ENCODE data around the gene TUBGCP6.
A peak's percentile ranks its signal among the peaks of the same experiment; 100 is the strongest.

Gene TUBGCP6

DNA sequence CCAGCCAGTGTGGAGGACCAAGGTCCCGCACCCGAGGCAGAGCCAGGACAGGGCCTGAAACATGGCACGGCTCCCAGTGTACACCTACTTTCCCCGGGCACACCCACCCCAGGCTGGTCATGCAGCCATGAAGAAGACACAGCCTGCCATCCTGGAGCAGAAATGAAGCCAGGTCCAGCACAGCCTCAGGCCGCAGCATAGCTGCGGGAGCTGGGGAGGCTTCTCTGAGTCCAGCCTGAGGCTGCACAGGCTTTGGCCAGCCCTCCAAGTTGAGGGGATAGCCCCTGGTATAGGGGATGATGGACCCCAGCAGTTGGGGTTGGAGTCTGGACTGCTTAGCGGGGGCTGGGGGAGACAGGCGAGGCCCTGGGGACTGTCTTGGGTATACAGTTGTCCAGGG lies 9.1 kb upstream of the TUBGCP6 start:
- Histone ChIP-seq H3K4me1 (ENCODE audit: control insufficient read depth, insufficient read depth, low read length) (peaks cover 13% of the 10 kb centered on the region), H3K9ac (ENCODE audit: low read length) (no peak overlapping the region), H3K36me3 (ENCODE audit: control insufficient read depth, insufficient read depth, low read length, severe bottlenecking) (no peaks in the 10 kb centered on the region), H3K27me3 (replicated peaks; ENCODE audit: control insufficient read depth, insufficient read depth, low read length) (no peaks in the 10 kb centered on the region), H3K4me3 (ENCODE audit: low read length) (no peak overlapping the region), H3K9me3 (ENCODE audit: control insufficient read depth, low read length) (no peaks in the 10 kb centered on the region)
- DNase-seq (ENCODE audit: low read depth) = no peak

DNA sequence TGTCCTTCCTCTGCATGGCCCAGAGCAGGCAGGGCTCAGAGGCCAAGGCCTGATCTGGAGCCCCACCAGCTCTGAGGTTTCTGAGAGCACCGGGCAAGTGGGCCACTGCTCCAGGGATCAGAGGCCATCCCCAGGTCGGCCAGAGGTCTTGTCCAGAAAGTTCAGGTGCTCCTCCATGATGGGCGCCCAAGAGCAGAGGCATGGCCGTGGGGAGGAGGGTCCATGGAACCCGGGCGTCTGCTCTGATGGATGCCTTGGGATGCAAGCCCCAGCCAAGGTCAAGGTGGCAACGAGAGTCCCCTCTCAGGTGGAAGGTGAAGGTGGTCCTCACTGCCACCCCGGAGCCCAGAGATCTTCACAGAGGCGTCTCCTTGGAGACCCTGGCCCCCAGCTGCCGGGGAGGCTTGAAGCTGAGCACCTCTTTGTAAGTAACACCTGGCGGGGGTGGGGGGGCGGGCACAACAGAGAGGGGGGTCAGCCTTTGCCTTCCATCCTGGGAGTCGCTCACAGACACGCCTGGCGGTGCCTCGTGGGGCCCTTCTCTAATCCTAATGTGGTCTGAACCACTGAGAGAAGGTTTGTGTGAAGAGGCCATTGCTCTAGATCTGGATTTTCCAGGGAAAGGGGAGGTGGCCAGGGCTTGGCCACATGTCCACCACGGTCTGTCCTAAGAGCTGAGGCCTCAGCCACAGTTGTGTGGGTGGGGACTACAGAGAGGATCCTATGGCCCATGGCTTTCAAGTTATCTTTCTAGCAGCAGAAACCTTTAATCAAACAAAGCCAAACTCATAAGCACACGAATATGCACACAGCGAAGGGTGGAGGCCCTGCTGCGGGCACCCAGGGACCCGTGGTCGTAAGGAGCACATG lies 8.5 kb upstream of the TUBGCP6 start:
- H3K4me1 ChIP-seq (ENCODE audit: control insufficient read depth, insufficient read depth, low read length) = peaks cover 13% of the 10 kb centered on the region

DNA sequence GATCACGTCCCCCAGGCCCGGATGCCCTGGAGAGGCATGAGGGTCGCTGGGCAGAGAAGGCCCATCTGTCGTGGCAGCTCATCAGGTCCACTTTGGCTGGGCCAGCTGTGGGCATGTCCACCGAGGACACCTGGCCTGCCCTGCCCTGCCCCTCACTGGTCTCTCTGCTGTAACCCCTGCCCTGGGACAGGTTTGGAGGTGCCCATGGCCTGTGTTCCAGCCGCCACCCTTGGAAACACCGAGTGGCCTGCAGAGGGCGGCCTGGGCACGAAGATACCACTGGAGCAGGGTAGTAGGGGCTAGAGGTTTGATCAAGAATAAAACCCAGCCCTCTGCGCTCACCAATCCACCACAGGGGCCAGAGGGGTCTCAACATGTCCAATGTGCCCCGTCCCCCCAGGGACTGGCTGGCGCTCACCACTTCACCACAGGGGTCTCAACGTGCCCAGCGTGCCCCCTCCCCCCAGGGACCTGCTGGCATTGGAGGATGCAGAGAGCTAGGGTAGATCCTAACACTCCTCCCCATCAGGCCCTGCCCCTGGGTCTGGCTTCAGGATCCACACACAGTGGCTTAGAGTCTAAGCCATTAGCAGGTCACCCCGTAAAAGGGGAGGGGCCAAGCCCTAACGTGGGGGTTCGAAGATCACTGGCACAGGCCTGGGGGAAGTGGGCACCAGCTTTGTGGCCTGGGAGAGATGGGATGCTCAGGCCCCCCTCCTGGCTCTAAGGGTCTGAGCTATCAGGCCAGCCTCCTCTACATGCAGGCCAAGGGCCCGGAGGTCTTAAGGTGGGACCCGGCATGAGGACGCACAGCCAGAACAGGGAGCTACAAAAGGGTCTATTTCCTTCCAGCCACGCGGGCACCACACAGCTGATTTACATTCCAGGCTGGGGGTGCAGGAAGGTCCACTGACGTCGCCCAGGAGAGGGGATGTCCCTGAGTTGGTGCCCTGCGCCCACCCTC lies 7.5 kb upstream of the TUBGCP6 start:
- Histone ChIP-seq H3K27me3 (replicated peaks; ENCODE audit: control insufficient read depth, insufficient read depth, low read length) (no peaks in the 10 kb centered on the region), H3K9ac (ENCODE audit: low read length) (no peak overlapping the region), H3K4me3 (ENCODE audit: low read length) (no peak overlapping the region), H3K9me3 (ENCODE audit: control insufficient read depth, low read length) (no peaks in the 10 kb centered on the region), H3K36me3 (ENCODE audit: control insufficient read depth, insufficient read depth, low read length, severe bottlenecking) (peaks cover 2% of the 10 kb centered on the region), H3K4me1 (ENCODE audit: control insufficient read depth, insufficient read depth, low read length) (peaks cover 13% of the 10 kb centered on the region)
- DNase-seq (ENCODE audit: low read depth) = peak; percentile 86

More for the DNA sequence above, 8.5 kb upstream of the TUBGCP6 start:
- no peaks in the 10 kb centered on the region for H3K9me3 ChIP-seq (ENCODE audit: control insufficient read depth, low read length)
- H3K9ac ChIP-seq (ENCODE audit: low read length) = no peak overlapping the region
- no peak for DNase-seq (ENCODE audit: low read depth)
- H3K4me3 ChIP-seq (ENCODE audit: low read length) = no peak overlapping the region
- no peaks in the 10 kb centered on the region for H3K36me3 ChIP-seq (ENCODE audit: control insufficient read depth, insufficient read depth, low read length, severe bottlenecking)
- no peaks in the 10 kb centered on the region for H3K27me3 ChIP-seq (replicated peaks; ENCODE audit: control insufficient read depth, insufficient read depth, low read length)

DNA sequence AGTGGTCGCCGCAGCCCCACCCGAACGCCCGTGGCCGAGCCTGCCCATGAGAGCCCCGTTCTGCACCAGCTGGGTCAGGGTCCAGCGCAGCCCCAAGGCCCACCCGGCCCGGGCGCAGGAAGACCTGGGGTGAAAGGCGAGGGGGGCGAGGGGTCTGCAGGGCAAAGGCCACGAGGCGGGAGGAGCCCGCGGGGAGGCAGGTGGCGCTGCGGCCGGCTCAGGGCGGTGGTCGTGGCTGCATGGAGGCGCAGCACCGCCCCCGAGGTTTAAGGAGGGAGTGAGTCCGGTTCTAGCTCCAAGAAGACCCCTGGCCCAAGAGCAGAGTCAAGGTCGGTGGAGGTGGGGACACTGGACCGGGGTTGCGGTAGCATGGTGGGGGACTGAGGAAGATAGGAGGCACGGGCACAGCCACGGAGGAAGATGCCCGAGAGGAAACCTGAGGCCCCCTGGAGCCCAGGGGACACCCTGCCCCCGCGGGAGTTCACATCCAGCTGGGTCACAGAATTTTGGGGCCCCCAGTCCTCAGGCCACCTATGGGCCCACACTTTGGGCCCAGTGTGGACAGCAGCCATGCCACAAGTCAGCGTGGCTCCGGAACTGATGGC lies 6.8 kb upstream of the TUBGCP6 start:
- no peak for DNase-seq (ENCODE audit: low read depth)

DNA sequence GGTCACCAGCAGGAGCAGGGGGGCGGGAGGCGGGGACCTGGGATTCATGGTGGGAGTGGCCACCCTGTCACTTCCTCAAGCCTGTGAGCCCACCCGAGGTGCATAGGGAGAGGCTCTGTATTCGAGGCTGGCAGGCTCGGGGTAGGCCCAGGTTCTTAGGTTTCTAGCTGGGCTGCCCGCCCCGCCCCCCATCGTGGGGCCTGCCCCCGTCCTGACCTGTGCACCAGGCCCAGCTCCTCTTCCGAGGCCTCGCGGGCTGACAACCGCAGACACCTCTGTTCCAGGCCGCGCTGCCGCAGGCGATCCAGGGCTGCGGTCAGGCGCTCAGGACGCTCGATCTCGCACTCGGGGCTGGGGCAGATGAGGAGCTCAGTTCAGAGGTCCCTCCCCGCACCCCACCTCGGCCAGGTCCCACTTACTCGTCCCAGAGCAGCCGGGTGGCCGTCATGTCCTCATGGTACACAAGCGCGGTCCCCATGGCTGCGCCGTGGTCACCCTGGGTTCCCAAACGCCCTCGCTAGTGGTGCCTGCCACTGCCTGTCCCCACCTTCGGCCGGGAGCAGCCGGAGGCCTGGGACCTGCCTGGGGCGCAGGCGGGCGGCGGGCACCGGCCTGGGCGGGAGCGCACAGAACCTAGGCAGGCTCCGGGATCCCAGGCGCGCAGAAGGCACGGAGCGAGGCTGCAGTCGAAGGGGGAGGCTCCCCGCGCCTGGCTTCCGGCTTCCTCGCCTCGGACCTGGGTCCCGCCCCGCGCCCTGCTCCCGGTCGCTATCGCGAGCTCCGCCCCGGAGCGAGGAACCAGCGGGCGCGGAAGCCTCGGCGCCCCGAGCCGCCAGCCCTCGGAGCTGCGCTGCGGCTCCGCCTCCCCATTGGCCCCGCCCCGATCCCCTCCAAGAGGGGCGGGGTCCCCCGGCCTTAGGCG lies 6.0 kb upstream of the TUBGCP6 start, which contains the start of gene HDAC10:
HDAC10 (minus strand) TSS at position 711 of the 922 bp plus-strand sequence; CDS start at position 478, 233 bp downstream.
- no peaks in the 10 kb centered on the region for H3K9me3 ChIP-seq (ENCODE audit: control insufficient read depth, low read length)
- H3K27me3 ChIP-seq (replicated peaks; ENCODE audit: control insufficient read depth, insufficient read depth, low read length) = no peaks in the 10 kb centered on the region
- peaks cover 16% of the 10 kb centered on the region for H3K4me1 ChIP-seq (ENCODE audit: control insufficient read depth, insufficient read depth, low read length)
- peaks cover 17% of the 10 kb centered on the region for H3K36me3 ChIP-seq (ENCODE audit: control insufficient read depth, insufficient read depth, low read length, severe bottlenecking)
- H3K9ac ChIP-seq (ENCODE audit: low read length) = peak within 1 kb of the TSS; percentile 94
- H3K4me3 ChIP-seq (ENCODE audit: low read length) = peak within 1 kb of the TSS; percentile 89
- peak; percentile 93 for DNase-seq (ENCODE audit: low read depth)

More for the DNA sequence above, 6.8 kb upstream of the TUBGCP6 start:
- Histone ChIP-seq H3K4me1 (ENCODE audit: control insufficient read depth, insufficient read depth, low read length) (peaks cover 13% of the 10 kb centered on the region), H3K27me3 (replicated peaks; ENCODE audit: control insufficient read depth, insufficient read depth, low read length) (no peaks in the 10 kb centered on the region), H3K9me3 (ENCODE audit: control insufficient read depth, low read length) (no peaks in the 10 kb centered on the region), H3K36me3 (ENCODE audit: control insufficient read depth, insufficient read depth, low read length, severe bottlenecking) (peaks cover 10% of the 10 kb centered on the region), H3K4me3 (ENCODE audit: low read length) (peak overlapping the region; percentile 89), H3K9ac (ENCODE audit: low read length) (peak overlapping the region; percentile 94)

DNA sequence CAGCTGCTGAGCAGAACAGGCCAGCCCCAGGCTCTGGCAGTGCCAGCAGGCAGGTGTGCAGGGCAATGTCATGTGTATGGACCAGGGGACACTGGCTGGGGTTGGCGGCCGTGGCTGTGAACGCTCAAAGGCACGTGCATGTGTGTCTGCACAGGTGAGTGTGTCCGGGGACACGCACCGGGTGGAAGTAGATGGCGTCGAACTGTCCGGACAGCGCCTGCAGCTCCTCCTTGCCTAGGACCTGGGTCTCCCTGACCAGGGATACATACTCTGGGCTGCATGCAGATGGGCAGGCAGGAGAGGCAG lies 5.4 kb upstream of the TUBGCP6 start:
- Histone ChIP-seq H3K9ac (ENCODE audit: low read length) (peak overlapping the region; percentile 94), H3K27me3 (replicated peaks; ENCODE audit: control insufficient read depth, insufficient read depth, low read length) (no peaks in the 10 kb centered on the region), H3K4me3 (ENCODE audit: low read length) (peak overlapping the region; percentile 89), H3K36me3 (ENCODE audit: control insufficient read depth, insufficient read depth, low read length, severe bottlenecking) (peaks cover 17% of the 10 kb centered on the region), H3K4me1 (ENCODE audit: control insufficient read depth, insufficient read depth, low read length) (peaks cover 21% of the 10 kb centered on the region), H3K9me3 (ENCODE audit: control insufficient read depth, low read length) (no peaks in the 10 kb centered on the region)
- DNase-seq (ENCODE audit: low read depth) = no peak

DNA sequence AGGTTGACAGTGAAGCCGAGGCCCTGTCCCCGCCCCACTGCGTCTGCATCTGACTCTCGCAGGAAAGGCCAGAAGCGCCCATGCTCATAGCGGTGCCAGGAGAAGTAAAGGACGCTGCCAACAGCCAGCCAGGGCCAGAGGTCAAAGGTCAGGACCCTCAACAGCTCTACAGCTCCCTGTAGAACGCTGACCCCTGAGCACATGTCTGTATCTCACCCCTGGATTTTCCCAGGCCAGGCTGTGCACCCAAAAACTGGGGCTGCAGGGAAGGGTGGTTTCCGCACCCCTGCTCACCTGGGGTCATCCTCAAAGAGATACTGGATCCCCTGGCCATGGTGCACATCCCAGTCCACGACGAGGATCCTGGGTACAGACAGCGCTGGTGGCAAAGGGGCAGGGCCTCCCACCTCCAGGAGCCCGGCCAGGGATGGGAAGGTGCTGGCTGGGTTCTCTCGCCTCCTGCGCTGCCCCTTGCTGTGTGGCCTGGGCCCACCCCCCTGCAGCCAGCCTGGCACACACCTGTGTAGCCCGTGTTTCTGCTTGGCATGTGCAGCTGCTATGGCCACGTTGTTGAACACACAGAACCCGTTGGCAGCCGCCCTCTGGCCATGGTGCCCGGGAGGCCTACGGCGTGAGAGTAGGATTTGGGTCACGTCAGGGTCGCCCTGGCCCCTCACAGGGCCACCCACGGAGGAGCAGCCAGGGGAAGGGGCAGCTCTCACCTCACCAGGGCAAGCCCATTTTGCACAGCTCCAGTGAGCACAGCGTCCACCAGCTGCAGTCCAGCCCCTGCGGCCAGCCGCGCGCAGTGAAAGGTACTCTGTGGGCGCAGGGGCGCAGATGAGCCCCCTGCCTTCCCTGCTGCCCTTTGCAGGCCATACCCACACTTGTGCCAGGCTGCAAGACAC lies 4.8 kb upstream of the TUBGCP6 start:
- H3K4me1 ChIP-seq (ENCODE audit: control insufficient read depth, insufficient read depth, low read length) = peaks cover 21% of the 10 kb centered on the region

DNA sequence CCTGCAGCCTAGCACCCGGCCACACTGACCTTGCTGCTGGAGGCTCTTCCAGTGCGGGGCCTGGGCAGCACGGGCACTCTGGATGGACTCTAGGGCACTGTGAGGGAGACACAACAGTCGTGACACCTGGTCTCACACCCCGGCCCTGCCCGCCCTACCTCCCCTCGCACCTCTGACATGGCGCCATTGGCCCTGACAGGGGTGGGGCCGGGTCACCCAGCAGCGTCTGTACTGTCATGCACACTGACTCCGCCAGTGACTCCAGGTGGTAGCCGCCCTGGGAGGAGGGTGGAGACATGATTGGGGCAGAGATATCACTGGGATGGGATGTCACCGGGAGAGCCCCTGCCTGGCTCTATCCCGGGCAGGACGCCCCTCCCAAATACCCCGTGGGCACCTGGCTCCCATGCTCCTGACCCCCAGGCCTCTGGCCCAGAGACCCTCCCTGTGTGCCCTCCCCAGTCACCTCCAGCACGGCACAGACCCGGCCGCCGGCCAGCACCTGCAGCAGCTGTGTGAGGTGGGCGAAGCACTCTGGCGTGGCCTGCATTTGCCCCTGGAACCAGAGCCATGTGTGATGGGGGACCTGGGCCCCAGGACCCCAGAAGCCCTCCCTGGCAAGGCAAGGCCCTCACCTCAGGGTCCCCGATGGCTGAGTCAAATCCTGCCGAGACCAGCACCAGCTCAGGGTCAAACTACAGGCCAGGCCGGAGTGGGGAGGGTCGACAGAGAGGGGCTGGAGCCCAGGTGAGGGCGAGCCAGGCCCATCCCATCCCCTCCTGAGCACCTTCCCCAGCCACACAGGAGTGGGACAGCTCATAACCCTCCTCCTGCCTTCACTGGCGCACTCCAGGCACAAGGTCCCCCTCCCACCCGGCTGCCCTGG lies 3.6 kb upstream of the TUBGCP6 start:
- no peak for DNase-seq (ENCODE audit: low read depth)
- Histone ChIP-seq H3K4me3 (ENCODE audit: low read length) (no peak overlapping the region), H3K4me1 (ENCODE audit: control insufficient read depth, insufficient read depth, low read length) (peaks cover 21% of the 10 kb centered on the region), H3K9me3 (ENCODE audit: control insufficient read depth, low read length) (no peaks in the 10 kb centered on the region), H3K27me3 (replicated peaks; ENCODE audit: control insufficient read depth, insufficient read depth, low read length) (no peaks in the 10 kb centered on the region), H3K9ac (ENCODE audit: low read length) (no peak overlapping the region), H3K36me3 (ENCODE audit: control insufficient read depth, insufficient read depth, low read length, severe bottlenecking) (peaks cover 17% of the 10 kb centered on the region)

More for the DNA sequence above, 4.8 kb upstream of the TUBGCP6 start:
- no peak for DNase-seq (ENCODE audit: low read depth)
- no peaks in the 10 kb centered on the region for H3K9me3 ChIP-seq (ENCODE audit: control insufficient read depth, low read length)
- peak overlapping the region; percentile 94 for H3K9ac ChIP-seq (ENCODE audit: low read length)
- peaks cover 17% of the 10 kb centered on the region for H3K36me3 ChIP-seq (ENCODE audit: control insufficient read depth, insufficient read depth, low read length, severe bottlenecking)
- no peaks in the 10 kb centered on the region for H3K27me3 ChIP-seq (replicated peaks; ENCODE audit: control insufficient read depth, insufficient read depth, low read length)
- H3K4me3 ChIP-seq (ENCODE audit: low read length) = peak overlapping the region; percentile 89

DNA sequence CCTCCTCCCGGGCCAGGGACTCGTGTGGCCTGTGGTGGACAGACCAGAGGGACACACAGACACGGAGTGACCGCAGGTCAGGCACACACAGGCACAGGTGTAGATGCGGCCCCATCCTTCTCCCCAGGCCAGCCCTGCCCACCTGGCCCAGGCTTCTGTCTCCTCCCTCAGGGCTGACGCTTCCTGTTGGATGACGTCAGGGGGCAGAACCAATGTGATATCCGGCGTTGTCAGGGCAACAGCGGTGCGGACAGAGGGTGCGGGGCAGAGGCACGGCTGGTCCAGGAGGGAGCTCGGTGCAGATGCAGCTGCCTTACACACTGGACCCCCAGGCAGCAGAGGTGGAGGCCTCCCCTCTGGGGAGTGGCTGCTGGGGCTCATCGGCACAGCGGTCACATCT lies 2.9 kb upstream of the TUBGCP6 start:
- H3K4me3 ChIP-seq (ENCODE audit: low read length) = no peak overlapping the region
- peak; percentile 31 for DNase-seq (ENCODE audit: low read depth)
- H3K4me1 ChIP-seq (ENCODE audit: control insufficient read depth, insufficient read depth, low read length) = peaks cover 22% of the 10 kb centered on the region
- no peak overlapping the region for H3K9ac ChIP-seq (ENCODE audit: low read length)
- peaks cover 17% of the 10 kb centered on the region for H3K36me3 ChIP-seq (ENCODE audit: control insufficient read depth, insufficient read depth, low read length, severe bottlenecking)
- H3K9me3 ChIP-seq (ENCODE audit: control insufficient read depth, low read length) = no peaks in the 10 kb centered on the region
- no peaks in the 10 kb centered on the region for H3K27me3 ChIP-seq (replicated peaks; ENCODE audit: control insufficient read depth, insufficient read depth, low read length)

All from adipocyte (in vitro differentiated cells).